Measurements from ENCODE around the gene DUOXA1. TPM values are rescaled to one million over a fixed set of nuclear protein-coding genes. Genes with fewer than 3 reads are reported as not detected.
"Not testable (repeated sequence)": the region's sequence is repeated elsewhere in the genome, so short reads cannot be mapped to it uniquely, and the experiment has no call there.

Gene DUOXA1
- total RNA-seq, 1 donor from 2014 or later = 1.9 TPM

GRCh38 chr15:45087513-45087912, 42.2 kb downstream of the DUOXA1 start:
- Mint-ChIP-seq H3K27me3 (ENCODE audit: unreplicated experiment) (peaks cover 6% of the 10 kb centered on the region), H3K36me3 (ENCODE audit: low read depth, unreplicated experiment) (peaks cover under 1% of the 10 kb centered on the region), H3K4me3 (ENCODE audit: unreplicated experiment) (no peak overlapping the region), H3K9me3 (ENCODE audit: unreplicated experiment) (no peaks in the 10 kb centered on the region), H3K27ac (ENCODE audit: unreplicated experiment) (no peak overlapping the region), H3K4me1 (ENCODE audit: unreplicated experiment) (peaks cover 11% of the 10 kb centered on the region)
- no peak for TF ChIP-seq CTCF (IDR thresholded peaks at IDR 0.05; ENCODE audit: unreplicated experiment)
- DNase-seq (ENCODE audit: low spot score) = no peak

- H3K36me3 Mint-ChIP-seq (ENCODE audit: low read depth, unreplicated experiment) = no peaks in the 10 kb centered on the region
- H3K27me3 Mint-ChIP-seq (ENCODE audit: unreplicated experiment) = peaks cover 7% of the 10 kb centered on the region
- H3K9me3 Mint-ChIP-seq (ENCODE audit: unreplicated experiment) = no peaks in the 10 kb centered on the region
- DNase-seq (ENCODE audit: low spot score) = no peak
- H3K4me1 Mint-ChIP-seq (ENCODE audit: unreplicated experiment) = peaks cover 8% of the 10 kb centered on the region
- no peak overlapping the region for H3K27ac Mint-ChIP-seq (ENCODE audit: unreplicated experiment)
- H3K4me3 Mint-ChIP-seq (ENCODE audit: unreplicated experiment) = no peak overlapping the region
- no peak for TF ChIP-seq CTCF (IDR thresholded peaks at IDR 0.05; ENCODE audit: unreplicated experiment)
Observed at GRCh38 chr15:45084163-45084562, 45.5 kb downstream of the DUOXA1 start.

- no peak for TF ChIP-seq CTCF (IDR thresholded peaks at IDR 0.05; ENCODE audit: unreplicated experiment)
- Mint-ChIP-seq H3K27me3 (ENCODE audit: unreplicated experiment) (peaks cover 4% of the 10 kb centered on the region), H3K9me3 (ENCODE audit: unreplicated experiment) (no peaks in the 10 kb centered on the region), H3K4me1 (ENCODE audit: unreplicated experiment) (no peaks in the 10 kb centered on the region), H3K36me3 (ENCODE audit: low read depth, unreplicated experiment) (no peaks in the 10 kb centered on the region), H3K27ac (ENCODE audit: unreplicated experiment) (no peak overlapping the region), H3K4me3 (ENCODE audit: unreplicated experiment) (no peak overlapping the region)
- no peak for DNase-seq (ENCODE audit: low spot score)
Observed at GRCh38 chr15:45083223-45083622, 46.5 kb downstream of the DUOXA1 start.

- not testable (repeated sequence) for H3K9me3 Mint-ChIP-seq (ENCODE audit: unreplicated experiment); DNase-seq (ENCODE audit: low spot score); H3K27ac Mint-ChIP-seq (ENCODE audit: unreplicated experiment); H3K36me3 Mint-ChIP-seq (ENCODE audit: low read depth, unreplicated experiment); H3K4me3 Mint-ChIP-seq (ENCODE audit: unreplicated experiment); H3K27me3 Mint-ChIP-seq (ENCODE audit: unreplicated experiment); H3K4me1 Mint-ChIP-seq (ENCODE audit: unreplicated experiment)
Observed at GRCh38 chr15:45082412-45082811, 47.3 kb downstream of the DUOXA1 start.

GRCh38 chr15:45080593-45080992, 49.1 kb downstream of the DUOXA1 start:
- not testable (repeated sequence) for H3K4me3 Mint-ChIP-seq (ENCODE audit: unreplicated experiment); H3K9me3 Mint-ChIP-seq (ENCODE audit: unreplicated experiment)

GRCh38 chr15:45079628-45080246, 49.9 kb downstream of the DUOXA1 start:
- H3K36me3 Mint-ChIP-seq (ENCODE audit: low read depth, unreplicated experiment); H3K4me1 Mint-ChIP-seq (ENCODE audit: unreplicated experiment); H3K27ac Mint-ChIP-seq (ENCODE audit: unreplicated experiment); H3K27me3 Mint-ChIP-seq (ENCODE audit: unreplicated experiment); DNase-seq (ENCODE audit: low spot score); H3K4me3 Mint-ChIP-seq (ENCODE audit: unreplicated experiment); H3K9me3 Mint-ChIP-seq (ENCODE audit: unreplicated experiment): not testable (repeated sequence)

More at GRCh38 chr15:45080593-45080992, 49.1 kb downstream of the DUOXA1 start:
- not testable (repeated sequence) for H3K36me3 Mint-ChIP-seq (ENCODE audit: low read depth, unreplicated experiment); H3K27me3 Mint-ChIP-seq (ENCODE audit: unreplicated experiment); DNase-seq (ENCODE audit: low spot score); H3K27ac Mint-ChIP-seq (ENCODE audit: unreplicated experiment); H3K4me1 Mint-ChIP-seq (ENCODE audit: unreplicated experiment)

- not testable (repeated sequence) for H3K4me1 Mint-ChIP-seq (ENCODE audit: unreplicated experiment); H3K4me3 Mint-ChIP-seq (ENCODE audit: unreplicated experiment); DNase-seq (ENCODE audit: low spot score); H3K36me3 Mint-ChIP-seq (ENCODE audit: low read depth, unreplicated experiment); H3K27ac Mint-ChIP-seq (ENCODE audit: unreplicated experiment); H3K27me3 Mint-ChIP-seq (ENCODE audit: unreplicated experiment); H3K9me3 Mint-ChIP-seq (ENCODE audit: unreplicated experiment)
Observed at GRCh38 chr15:45079201-45079600, 50.5 kb downstream of the DUOXA1 start.

- not testable (repeated sequence) for H3K36me3 Mint-ChIP-seq (ENCODE audit: low read depth, unreplicated experiment); H3K27ac Mint-ChIP-seq (ENCODE audit: unreplicated experiment); H3K9me3 Mint-ChIP-seq (ENCODE audit: unreplicated experiment); H3K4me1 Mint-ChIP-seq (ENCODE audit: unreplicated experiment); DNase-seq (ENCODE audit: low spot score); H3K4me3 Mint-ChIP-seq (ENCODE audit: unreplicated experiment); H3K27me3 Mint-ChIP-seq (ENCODE audit: unreplicated experiment)
Observed at GRCh38 chr15:45077391-45077790, 52.3 kb downstream of the DUOXA1 start.

GRCh38 chr15:45075440-45076320, 54.0 kb downstream of the DUOXA1 start:
- not testable (repeated sequence) for H3K9me3 Mint-ChIP-seq (ENCODE audit: unreplicated experiment); H3K27ac Mint-ChIP-seq (ENCODE audit: unreplicated experiment); H3K4me1 Mint-ChIP-seq (ENCODE audit: unreplicated experiment); H3K36me3 Mint-ChIP-seq (ENCODE audit: low read depth, unreplicated experiment); H3K27me3 Mint-ChIP-seq (ENCODE audit: unreplicated experiment); DNase-seq (ENCODE audit: low spot score); H3K4me3 Mint-ChIP-seq (ENCODE audit: unreplicated experiment)

All from endothelial cell (in vitro differentiated cells).